T-cell (primary cell): Measurements from ENCODE around the gene UBE2H. TPM values are rescaled to one million over a fixed set of nuclear protein-coding genes. Genes with fewer than 3 reads are reported as not detected.

Experiments
- ATAC-seq, 4 experiments: fragments of 200-7000 bp in 3 of 4; fragments of 150-1000 bp in 1 of 4; cut with Tn5 transposase; replicated peaks in 1 of 4; 1 replicate in 3 of 4; 2 replicates in 1 of 4; pipeline ENCODE4 v1.10.0; 2021; ENCODE audit warnings: moderate library complexity in 3 of 4, mild to moderate bottlenecking in 2 of 4, moderate number of reproducible peaks in 1 of 4
- CTCF ChIA-PET, 2 donors: fragments of 300-600 bp; sonication (Branson Sonifier 250); formaldehyde crosslinking; loops; one replicate each; lab custom pipeline; 2022; ENCODE audit warnings: antibody characterized with exemption in 2 of 2; lab: Charles Lee
- POLR2A ChIA-PET, 2 donors: fragments of 300-600 bp; sonication (Branson Sonifier 250); formaldehyde crosslinking; loops; one replicate each; lab custom pipeline; 2022; ENCODE audit warnings: antibody characterized with exemption in 2 of 2; lab: Charles Lee
- DNase-seq, 35 experiments: peaks; one replicate each; pipeline versions ENCODE4 v3.0.0 to v3.0.0-alpha.2; 2013 to 2023
- H3K27ac ChIP-seq: one replicate; pipeline ENCODE4 v1.5.1; 2013; ENCODE audit warnings: low read length
- H3K27me3 ChIP-seq, 2 experiments: replicated peaks in 1 of 2; 1 replicate in 1 of 2; 2 replicates in 1 of 2; pipeline versions ENCODE4 v1.6.1 to v1.7.0; 2013; ENCODE audit warnings: low read length in 1 of 2, mixed read lengths in 1 of 2; ENCODE audit not compliant: control insufficient read depth in 2 of 2, insufficient read depth in 2 of 2; ENCODE audit errors: extremely low read depth in 1 of 2
- H3K36me3 ChIP-seq, 2 donors: 1 replicate in 1 of 2; 2 replicates in 1 of 2; pipeline versions ENCODE4 v1.6.1 to v1.7.0; 2013; ENCODE audit warnings: low read length in 1 of 2; ENCODE audit not compliant: control insufficient read depth in 2 of 2, insufficient read depth in 1 of 2; ENCODE audit errors: extremely low read depth in 1 of 2
- H3K4me1 ChIP-seq, 2 experiments: 1 replicate in 1 of 2; 2 replicates in 1 of 2; pipeline versions ENCODE4 v1.6.1 to v1.7.0; 2013; ENCODE audit warnings: low read length in 2 of 2, mixed read lengths in 1 of 2; ENCODE audit not compliant: insufficient read depth in 2 of 2, control insufficient read depth in 1 of 2; ENCODE audit errors: extremely low read depth in 1 of 2
- H3K4me3 ChIP-seq, 2 donors: 1 replicate in 1 of 2; 2 replicates in 1 of 2; pipeline versions ENCODE4 v1.5.1 to v1.7.0; 2013; ENCODE audit warnings: mild to moderate bottlenecking in 2 of 2, low read length in 1 of 2, moderate library complexity in 1 of 2; ENCODE audit not compliant: control insufficient read depth in 1 of 2; ENCODE audit errors: extremely low read depth in 1 of 2
- H3K9me3 ChIP-seq: 2 replicates; pipeline ENCODE4 v1.7.0; 2013
- H3K27ac Mint-ChIP-seq, 2 donors: one replicate each; pipeline ENCODE4 v1.8.0; 2020 to 2021; ENCODE audit warnings: mild to moderate bottlenecking in 2 of 2, mixed read lengths in 2 of 2
- H3K27me3 Mint-ChIP-seq, 2 donors: one replicate each; pipeline ENCODE4 v1.8.0; 2021 to 2022; ENCODE audit warnings: mixed read lengths in 2 of 2
- H3K36me3 Mint-ChIP-seq: one replicate; pipeline ENCODE4 v1.8.0; 2021; ENCODE audit warnings: mixed read lengths
- H3K4me1 Mint-ChIP-seq, 3 donors: one replicate each; pipeline ENCODE4 v1.8.0; 2020 to 2022; ENCODE audit warnings: mixed read lengths in 3 of 3, mild to moderate bottlenecking in 1 of 3
- H3K4me3 Mint-ChIP-seq, 3 donors: one replicate each; pipeline ENCODE4 v1.8.0; 2020 to 2022; ENCODE audit warnings: mild to moderate bottlenecking in 3 of 3, mixed read lengths in 3 of 3, moderate library complexity in 3 of 3
- H3K9me3 Mint-ChIP-seq, 3 donors: one replicate each; pipeline ENCODE4 v1.8.0; 2020 to 2022; ENCODE audit warnings: mixed read lengths in 3 of 3
- WGBS: methylation state at CpG from one replicate; pipeline ENCODE4 v1.1.5; 2013; ENCODE audit warnings: missing lambda C conversion rate; ENCODE audit not compliant: insufficient coverage; 5-methylcytosine and 5-hydroxymethylcytosine counted together
- total RNA-seq, 35 experiments: library from RNA in 6 of 35; stranded (reverse) in 6 of 35; fragments of 120-200 nt in 1 of 35; gene quantifications; one replicate each; pipeline versions ENCODE4 v1.2.1 to v1.2.4 and lab custom pipeline; 2013 to 2026

UBE2H gene
- total RNA-seq, 5 donors from 2014 or later (not counting 1 experiment from before 2014, with no cell fraction given), result 37.5 to 63.8 (median 50.1) TPM

- WGBS, result 94% methylated on average over 4 of the region's 4 CpGs
- Mint-ChIP-seq H3K27me3 (no peaks in the 10 kb centered on the region), H3K9me3 (peaks cover 0 to 7% (median 4%) of the 10 kb centered on the region in 3 donors), H3K27ac (peak overlapping the region; percentile 68 to 87), H3K4me1 (peaks cover 81 to 88% (median 83%) of the 10 kb centered on the region in 3 donors), H3K36me3 (peaks cover 55% of the 10 kb centered on the region), H3K4me3 (no peak overlapping the region)
- ATAC-seq (no peak), DNase-seq (no peak)
- Histone ChIP-seq H3K4me3 (no peak overlapping the region), H3K9me3 (peaks cover 2% of the 10 kb centered on the region), H3K27ac (no peak overlapping the region), H3K27me3 (no peaks in the 10 kb centered on the region), H3K4me1 (peaks cover 30 to 38% of the 10 kb centered on the region in 2 experiments), H3K36me3 (peaks cover 0 to 5% of the 10 kb centered on the region in 2 donors)
- CTCF ChIA-PET, result no interaction called here
- POLR2A ChIA-PET, result no interaction called here
These were observed 43.1 kb downstream of the UBE2H start for GRCh38 chr7:129909669-129910068.

GRCh38 chr7:129908181-129908580, 44.6 kb downstream of the UBE2H start:
- ChIA-PET CTCF (no interaction called here), POLR2A (no interaction called here)
- no peaks in the 10 kb centered on the region for H3K27me3 ChIP-seq
- H3K27ac ChIP-seq, result peak overlapping the region; percentile 46
- Mint-ChIP-seq H3K27me3 (no peaks in the 10 kb centered on the region), H3K4me3 (peak overlapping the region in 1 of 3 donors; percentile 78), H3K4me1 (peaks cover 83 to 88% (median 83%) of the 10 kb centered on the region in 3 donors), H3K36me3 (peaks cover 55% of the 10 kb centered on the region), H3K9me3 (peaks cover 0 to 10% (median 4%) of the 10 kb centered on the region in 3 donors), H3K27ac (peak overlapping the region; percentile 87 to 94)
- no peak overlapping the region for H3K4me3 ChIP-seq
- H3K4me1 ChIP-seq, result peaks cover 32 to 40% of the 10 kb centered on the region in 2 experiments
- ATAC-seq (no peak), DNase-seq (no peak)
- peaks cover 2% of the 10 kb centered on the region for H3K9me3 ChIP-seq
- H3K36me3 ChIP-seq, result peaks cover 0 to 5% of the 10 kb centered on the region in 2 donors
- no CpG with 5 or more reads among the region's 1 CpG for WGBS

DNA sequence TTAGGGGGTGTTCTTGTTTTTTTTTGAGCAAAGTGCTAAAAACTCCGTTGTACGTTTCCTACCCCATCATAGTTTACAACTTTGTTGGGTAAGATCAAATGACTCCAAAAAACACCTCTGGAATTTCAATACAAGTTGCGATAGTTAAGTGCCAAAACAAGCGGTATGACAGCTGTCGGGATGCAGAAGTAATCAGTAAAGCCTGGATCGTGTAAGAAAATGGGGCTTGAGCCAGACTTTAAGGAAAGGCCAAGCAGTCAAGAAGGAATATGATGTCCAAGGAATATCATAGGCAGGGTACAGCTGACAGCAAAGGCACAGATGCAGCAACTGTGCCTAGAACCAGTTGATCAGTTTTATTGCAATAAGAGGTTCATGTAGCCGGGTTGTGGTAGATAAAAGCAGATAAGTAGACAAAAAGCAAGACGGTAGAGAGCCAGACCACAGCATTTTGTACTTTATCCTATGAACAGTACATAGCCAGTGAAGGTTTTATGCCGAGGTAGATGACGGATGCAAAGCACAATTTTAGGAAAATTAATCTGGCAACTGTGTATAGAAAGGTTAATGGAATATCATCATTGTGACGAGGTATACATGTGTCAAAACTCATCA, 45.5 kb downstream of the UBE2H start:
- H3K27me3 ChIP-seq, result no peaks in the 10 kb centered on the region
- peak overlapping the region; percentile 22 to 78 (median 52) for H3K4me3 Mint-ChIP-seq
- peak overlapping the region; percentile 72 for H3K27ac ChIP-seq
- H3K36me3 Mint-ChIP-seq, result peaks cover 54% of the 10 kb centered on the region
- CTCF ChIA-PET, result no interaction called here
- ATAC-seq (peak; percentile 21 to 61 (median 37)), DNase-seq (no peak)
- no peaks in the 10 kb centered on the region for H3K27me3 Mint-ChIP-seq
- 95% methylated on average over 4 of the region's 11 CpGs for WGBS
- peaks cover 2% of the 10 kb centered on the region for H3K9me3 ChIP-seq
- H3K4me1 ChIP-seq, result peaks cover 36 to 46% of the 10 kb centered on the region in 2 experiments
- peaks cover 0 to 5% of the 10 kb centered on the region in 2 donors for H3K36me3 ChIP-seq
- POLR2A ChIA-PET, result interaction anchor here (0.5 kb wide), 2 partner anchors 9 to 90 kb away, joined by 3 to 11 read pairs; no protein-coding TSS in a partner anchor
- peaks cover 0 to 10% (median 4%) of the 10 kb centered on the region in 3 donors for H3K9me3 Mint-ChIP-seq
- H3K4me1 Mint-ChIP-seq, result peaks cover 92 to 94% (median 92%) of the 10 kb centered on the region in 3 donors
- H3K27ac Mint-ChIP-seq, result peak overlapping the region; percentile 87 to 94
- H3K4me3 ChIP-seq, result peak overlapping the region in 1 of 2 donors; percentile 36

DNA sequence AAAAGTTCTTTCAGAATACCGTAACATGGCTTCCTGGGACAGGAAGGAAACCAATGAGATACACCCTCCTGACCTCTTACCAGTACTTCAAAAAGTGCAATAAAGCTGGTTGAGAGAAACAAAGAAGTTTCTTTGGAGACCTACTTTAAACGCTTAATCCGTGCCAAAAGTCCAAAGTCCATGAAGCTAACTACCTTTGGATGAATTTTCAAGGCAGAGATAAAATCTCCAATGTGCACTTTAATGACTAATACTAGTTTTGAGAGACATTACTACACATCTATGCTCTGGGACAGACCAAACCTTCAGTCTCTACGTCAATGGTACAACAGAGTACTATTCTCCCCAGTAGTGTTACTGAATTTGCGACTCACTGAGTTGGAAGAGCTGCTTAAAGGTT, 46.1 kb downstream of the UBE2H start:
- peak overlapping the region; percentile 87 to 94 for H3K27ac Mint-ChIP-seq
- no CpG with 5 or more reads among the region's 5 CpGs for WGBS
- peaks cover 92 to 97% (median 93%) of the 10 kb centered on the region in 3 donors for H3K4me1 Mint-ChIP-seq
- ATAC-seq (peak; percentile 73 to 80 (median 76)), DNase-seq (peak in 1 of 35 experiments; percentile 38)
- H3K27me3 Mint-ChIP-seq, result no peaks in the 10 kb centered on the region
- H3K9me3 Mint-ChIP-seq, result peaks cover 0 to 10% (median 4%) of the 10 kb centered on the region in 3 donors
- CTCF ChIA-PET, result no interaction called here
- H3K4me3 Mint-ChIP-seq, result peak overlapping the region; percentile 22 to 78 (median 52)
- peaks cover 51% of the 10 kb centered on the region for H3K36me3 Mint-ChIP-seq
- Histone ChIP-seq H3K4me1 (peaks cover 36 to 47% of the 10 kb centered on the region in 2 experiments), H3K36me3 (peaks cover 3 to 5% of the 10 kb centered on the region in 2 donors), H3K27ac (peak overlapping the region; percentile 72), H3K27me3 (no peaks in the 10 kb centered on the region), H3K9me3 (peaks cover 2% of the 10 kb centered on the region), H3K4me3 (no peak overlapping the region)
- POLR2A ChIA-PET, result interaction anchor here (0.5 to 0.7 kb wide), 2 partner anchors 90 to 479 kb away, joined by 3 to 4 read pairs; no protein-coding TSS in a partner anchor

- no peak for DNase-seq
- Histone ChIP-seq H3K9me3 (peaks cover 2% of the 10 kb centered on the region), H3K27ac (no peak overlapping the region), H3K4me3 (no peak overlapping the region), H3K27me3 (no peaks in the 10 kb centered on the region), H3K4me1 (peaks cover 30 to 41% of the 10 kb centered on the region in 2 experiments), H3K36me3 (peaks cover 0 to 6% of the 10 kb centered on the region in 2 donors)
- Mint-ChIP-seq H3K9me3 (peaks cover 0 to 10% (median 4%) of the 10 kb centered on the region in 3 donors), H3K27me3 (no peaks in the 10 kb centered on the region), H3K36me3 (peaks cover 37% of the 10 kb centered on the region), H3K27ac (peak overlapping the region; percentile 25 to 87), H3K4me3 (peak overlapping the region in 1 of 3 donors; percentile 78), H3K4me1 (peaks cover 83 to 86% (median 86%) of the 10 kb centered on the region in 3 donors)
- ChIA-PET CTCF (interaction anchor here in 1 of 2 donors (1.1 to 1.4 kb wide), 2 partner anchors 45 to 109 kb away, joined by 3 read pairs; no protein-coding TSS in a partner anchor), POLR2A (interaction anchor here in 1 of 2 donors (0.5 to 0.7 kb wide), 2 partner anchors 17 to 64 kb away, joined by 3 to 5 read pairs; no protein-coding TSS in a partner anchor)
- no peak for ATAC-seq
- 59% methylated on average over 2 of the region's 5 CpGs for WGBS
These were observed 48.8 kb downstream of the UBE2H start for GRCh38 chr7:129903935-129904334.

DNA sequence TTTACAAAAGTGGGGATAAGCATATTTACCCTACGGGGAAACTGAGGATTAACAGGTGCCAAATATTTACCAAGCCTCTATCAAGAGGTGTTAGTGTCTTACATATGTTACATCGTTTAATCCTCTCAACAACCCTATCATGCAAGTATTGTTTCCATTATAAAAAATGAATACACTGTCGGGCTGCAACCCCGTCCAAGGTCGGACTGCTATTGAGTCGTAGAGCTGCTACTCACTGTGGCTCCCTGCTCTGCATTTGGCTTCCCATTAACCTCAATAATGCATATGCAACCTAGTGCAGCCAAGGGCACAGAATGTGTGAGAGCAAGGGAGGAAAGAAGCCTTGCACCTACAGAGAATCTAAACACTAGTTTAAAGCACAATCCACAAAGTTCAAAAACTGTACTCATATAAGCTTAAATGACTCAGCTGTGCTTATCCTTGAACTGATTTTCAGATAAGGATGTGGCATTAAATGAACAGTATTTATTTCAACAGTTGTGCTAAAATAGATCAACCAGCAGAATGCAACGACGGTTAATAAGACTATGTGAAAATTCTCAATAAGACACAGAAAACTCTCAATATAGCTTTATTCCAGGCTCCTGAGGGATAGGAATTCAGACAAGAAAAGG, 49.9 kb downstream of the UBE2H start:
- peaks cover 44% of the 10 kb centered on the region for H3K36me3 Mint-ChIP-seq
- Histone ChIP-seq H3K4me1 (peaks cover 27 to 41% of the 10 kb centered on the region in 2 experiments), H3K9me3 (peaks cover 2% of the 10 kb centered on the region), H3K36me3 (peaks cover 0 to 6% of the 10 kb centered on the region in 2 donors), H3K27ac (no peak overlapping the region), H3K4me3 (no peak overlapping the region), H3K27me3 (no peaks in the 10 kb centered on the region)
- POLR2A ChIA-PET, result no interaction called here
- H3K27ac Mint-ChIP-seq, result peak overlapping the region; percentile 23 to 73
- H3K9me3 Mint-ChIP-seq, result peaks cover 0 to 10% (median 4%) of the 10 kb centered on the region in 3 donors
- H3K4me3 Mint-ChIP-seq, result peak overlapping the region in 1 of 3 donors; percentile 78
- H3K27me3 Mint-ChIP-seq, result no peaks in the 10 kb centered on the region
- no peak for DNase-seq
- CTCF ChIA-PET, result interaction anchor here in 1 of 2 donors (1.1 kb wide), 1 partner anchor 46 kb away, joined by 3 read pairs; no protein-coding TSS in a partner anchor
- no CpG with 5 or more reads among the region's 8 CpGs for WGBS
- H3K4me1 Mint-ChIP-seq, result peaks cover 81 to 86% (median 86%) of the 10 kb centered on the region in 3 donors
- ATAC-seq, result peak in 1 of 4 experiments; percentile 44
